COLO829 (cell line): ENCODE measurements around the gene SMIM36.
"Not testable (repeated sequence)": the region's sequence is repeated elsewhere in the genome, so short reads cannot be mapped to it uniquely, and the experiment has no call there.

ENCODE experiments used
- DNase-seq: peaks from one replicate; pipeline ENCODE4 v3.0.0; 2012; ENCODE audit warnings: low spot score

SMIM36 gene

GRCh38 chr17:55510986-55511721 lies at the start of gene SMIM36:
SMIM36 (minus strand) TSS chr17:55511452.
- no peak for DNase-seq

- DNase-seq, result no peak
Observed at GRCh38 chr17:55555772-55556171, 44.5 kb upstream of the SMIM36 start.

- DNase-seq, result no peak
Observed at GRCh38 chr17:55549140-55549539, 37.9 kb upstream of the SMIM36 start.

DNA sequence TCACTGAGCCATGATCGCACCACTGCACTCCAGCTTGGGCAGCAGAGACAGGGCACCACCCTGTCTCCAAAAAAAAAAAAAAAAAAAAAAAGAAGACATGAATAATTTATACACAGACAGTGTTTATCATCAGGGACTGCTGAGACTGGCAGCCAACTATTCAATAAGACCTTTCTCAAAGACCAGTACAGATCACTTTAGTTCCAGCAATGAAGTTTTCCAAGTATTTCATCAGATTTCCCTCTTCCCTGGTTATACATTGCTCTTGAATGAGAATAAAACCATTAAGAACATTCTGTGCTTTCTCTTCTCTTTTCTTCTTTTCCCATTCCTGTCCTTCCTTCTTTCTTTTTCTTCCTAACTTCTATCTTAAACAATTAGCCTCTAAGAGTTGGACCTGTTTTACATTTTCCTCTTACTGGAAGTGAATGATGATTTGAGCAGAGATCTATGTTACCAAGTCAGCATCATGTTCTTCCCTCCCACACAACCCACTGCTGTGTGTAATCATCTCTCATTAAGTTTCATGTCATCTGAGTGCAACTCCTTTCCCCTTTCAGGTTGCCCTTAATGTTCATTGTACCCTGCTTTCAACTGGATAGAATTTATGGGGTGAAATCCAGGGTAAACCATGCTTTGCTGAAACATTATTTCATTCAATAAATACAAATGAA lies 35.9 kb upstream of the SMIM36 start:
- DNase-seq, result no peak

DNA sequence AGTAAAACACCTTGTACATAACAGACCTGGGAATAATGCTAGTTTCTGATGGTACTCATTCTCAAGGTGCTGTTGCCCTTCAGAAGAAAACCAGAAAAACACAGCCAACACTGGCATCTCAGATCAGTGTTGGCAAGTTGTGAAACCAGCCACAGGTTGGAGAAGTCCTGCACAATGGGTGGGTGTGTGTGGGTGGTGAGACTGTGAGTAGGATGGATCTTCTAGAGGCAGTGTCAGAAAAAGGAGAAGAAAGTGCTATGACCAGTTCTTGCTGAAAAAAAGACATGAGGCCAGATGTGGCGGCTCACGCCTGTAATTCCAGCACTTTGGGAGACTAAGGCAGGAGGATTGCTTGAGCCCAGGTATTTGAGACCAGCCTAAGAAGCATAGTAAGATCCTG lies 35.2 kb upstream of the SMIM36 start:
- no peak for DNase-seq

DNA sequence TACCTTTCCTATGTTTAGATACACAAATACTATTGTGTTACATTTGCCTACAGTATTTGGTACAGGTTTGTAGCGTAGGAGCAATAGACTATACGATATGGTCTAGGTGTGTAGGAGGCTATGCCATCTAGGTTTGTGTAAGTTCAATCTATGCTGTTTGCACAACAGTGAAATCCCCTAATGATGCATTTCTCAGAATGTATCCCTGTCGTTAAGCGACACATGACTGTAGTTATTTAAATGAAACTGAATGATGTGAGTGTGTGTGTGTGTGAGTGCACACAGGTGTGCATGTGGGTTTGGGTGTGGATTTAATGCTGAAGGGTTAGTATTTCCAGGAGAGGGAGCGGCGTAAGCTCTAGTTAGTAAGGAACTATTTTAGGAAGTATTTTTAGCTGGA lies 34.6 kb upstream of the SMIM36 start:
- no peak for DNase-seq

DNA sequence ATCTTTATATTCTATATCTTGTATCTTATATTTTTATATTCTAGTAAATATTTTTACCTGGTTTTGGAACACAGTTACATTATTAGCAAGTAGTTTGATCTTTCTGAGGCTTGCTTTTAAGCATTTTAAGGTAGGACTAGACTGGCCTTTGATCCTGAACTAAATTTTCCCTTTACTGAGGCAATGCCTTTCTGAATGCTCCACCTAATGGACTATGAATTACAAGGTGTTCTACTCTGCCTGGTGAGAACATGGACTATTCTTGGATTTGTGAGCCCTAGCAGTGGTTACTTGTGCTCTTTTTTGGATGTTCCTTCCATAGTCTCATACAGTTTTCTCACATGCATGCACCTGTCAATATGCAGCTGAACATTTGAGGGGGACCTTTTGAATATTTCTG lies 32.5 kb upstream of the SMIM36 start:
- DNase-seq, result no peak

- peak; percentile 46 for DNase-seq
Observed at GRCh38 chr17:55540414-55541091, 29.3 kb upstream of the SMIM36 start.

DNA sequence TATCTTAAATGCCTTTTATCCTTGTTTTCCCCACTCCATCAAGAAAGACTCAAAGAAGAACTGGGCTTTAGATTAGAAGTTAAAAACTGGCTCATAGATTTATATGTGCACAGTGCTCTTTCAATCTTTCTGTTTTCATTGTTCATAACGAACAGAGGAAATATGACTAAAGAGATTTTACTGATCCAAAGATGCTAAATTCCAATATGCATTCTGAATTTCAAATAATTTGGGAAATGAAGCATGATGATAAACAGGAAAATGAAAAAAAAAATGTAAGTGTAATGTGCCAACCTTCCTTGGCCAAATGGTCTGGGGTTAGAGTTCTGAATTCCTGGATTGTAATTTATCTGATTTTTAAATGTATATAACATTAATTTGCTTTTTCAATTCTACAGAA lies 25.0 kb upstream of the SMIM36 start:
- no peak for DNase-seq

DNA sequence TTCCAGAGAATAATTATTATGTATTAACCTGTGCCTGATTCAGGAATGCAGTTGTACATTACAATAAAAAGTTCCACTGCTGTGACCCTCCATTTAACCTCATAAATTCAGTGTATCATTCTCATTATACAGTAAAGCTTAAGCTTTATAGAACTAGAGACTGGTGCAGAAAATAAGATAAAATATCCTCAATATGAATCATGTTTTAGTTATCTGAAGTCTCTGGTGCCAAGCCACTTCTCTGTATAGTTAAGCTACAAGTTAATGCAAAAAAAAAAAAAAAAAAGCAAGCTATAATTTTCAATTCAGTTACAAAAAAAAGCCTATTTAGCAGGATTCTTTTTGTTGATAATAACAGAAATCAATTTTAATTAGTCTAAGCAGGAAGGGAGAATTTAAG lies 22.4 kb upstream of the SMIM36 start:
- DNase-seq, result no peak

GRCh38 chr17:55532670-55533069 lies 21.4 kb upstream of the SMIM36 start:
- DNase-seq, result no peak

DNA sequence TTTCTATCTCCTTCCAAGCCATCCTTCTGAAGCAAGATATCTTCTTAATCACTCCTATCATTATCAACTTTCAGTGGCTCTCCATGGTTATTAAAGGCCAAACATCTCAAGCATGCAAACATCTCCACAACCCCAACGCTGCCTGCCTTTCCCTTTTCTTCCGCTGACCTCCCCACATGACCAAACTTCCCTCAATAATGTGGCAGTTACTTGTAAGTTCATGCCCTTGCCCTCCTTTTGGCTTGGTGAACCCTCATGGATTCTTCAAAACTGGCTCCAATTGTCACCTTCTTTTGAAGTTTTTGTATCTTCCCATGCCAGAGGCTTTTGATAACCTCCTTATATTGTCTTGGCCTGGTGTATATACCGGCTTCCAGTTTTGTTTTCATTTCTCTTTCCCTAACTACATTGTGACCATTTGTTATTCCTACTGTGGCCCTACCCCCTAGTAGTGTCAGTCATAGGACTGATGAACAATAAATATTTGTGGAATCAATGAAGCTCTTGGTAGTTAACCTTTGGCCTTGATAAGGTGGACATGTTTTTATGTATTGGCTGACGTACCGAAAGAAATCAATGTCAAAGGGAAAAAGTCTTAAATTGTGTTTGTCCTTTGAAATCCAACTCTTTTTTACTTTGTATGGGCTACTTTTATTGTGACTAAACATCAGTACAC lies 19.9 kb upstream of the SMIM36 start:
- DNase-seq, result no peak

DNA sequence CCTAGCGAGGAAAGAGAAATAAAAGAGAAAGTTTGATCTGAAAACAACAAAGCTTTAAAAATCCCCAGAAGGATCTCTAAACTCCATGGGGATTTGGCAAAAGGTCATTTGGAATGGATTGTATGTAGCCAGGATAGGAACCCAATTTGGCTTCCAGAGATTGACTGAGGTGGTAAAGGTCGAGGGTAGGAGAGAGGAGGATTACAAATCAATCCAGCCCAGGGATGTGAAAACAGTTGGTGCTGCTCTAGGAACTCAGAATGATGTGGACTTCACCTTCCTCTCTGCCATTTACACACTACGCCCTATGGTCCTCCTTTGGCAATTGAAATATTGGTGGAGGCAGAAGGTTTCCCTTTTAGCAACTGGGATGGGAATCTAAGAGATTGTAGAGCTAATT lies 18.8 kb upstream of the SMIM36 start:
- DNase-seq, result no peak

DNA sequence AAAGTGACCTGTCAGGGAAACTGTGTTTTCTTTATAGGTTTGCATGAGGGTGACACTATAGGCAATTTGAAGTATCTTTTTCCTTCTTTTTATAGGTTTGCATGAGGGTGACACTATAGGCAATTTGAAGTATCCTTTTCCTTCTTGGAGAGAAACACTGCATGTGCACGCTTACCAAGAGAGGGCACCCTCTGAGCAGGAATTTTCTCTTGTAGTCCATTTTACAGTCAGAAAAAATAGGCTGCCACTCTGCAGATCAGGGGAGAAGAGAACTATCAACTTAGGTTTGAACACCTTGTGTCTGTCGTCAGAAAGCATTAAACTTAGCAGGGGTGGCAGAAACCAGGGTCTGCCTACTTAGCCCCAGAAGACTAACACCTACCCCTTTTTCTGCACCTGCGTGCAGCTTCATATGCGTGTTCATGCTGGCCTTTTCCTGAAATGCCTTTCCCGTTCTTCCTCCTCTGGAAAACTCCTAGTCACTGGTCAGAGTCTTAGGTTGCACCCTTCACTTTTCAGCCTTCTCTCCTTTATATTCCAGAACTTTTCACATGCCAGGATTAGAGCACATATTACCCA lies 16.4 kb upstream of the SMIM36 start:
- peak; percentile 46 for DNase-seq

DNA sequence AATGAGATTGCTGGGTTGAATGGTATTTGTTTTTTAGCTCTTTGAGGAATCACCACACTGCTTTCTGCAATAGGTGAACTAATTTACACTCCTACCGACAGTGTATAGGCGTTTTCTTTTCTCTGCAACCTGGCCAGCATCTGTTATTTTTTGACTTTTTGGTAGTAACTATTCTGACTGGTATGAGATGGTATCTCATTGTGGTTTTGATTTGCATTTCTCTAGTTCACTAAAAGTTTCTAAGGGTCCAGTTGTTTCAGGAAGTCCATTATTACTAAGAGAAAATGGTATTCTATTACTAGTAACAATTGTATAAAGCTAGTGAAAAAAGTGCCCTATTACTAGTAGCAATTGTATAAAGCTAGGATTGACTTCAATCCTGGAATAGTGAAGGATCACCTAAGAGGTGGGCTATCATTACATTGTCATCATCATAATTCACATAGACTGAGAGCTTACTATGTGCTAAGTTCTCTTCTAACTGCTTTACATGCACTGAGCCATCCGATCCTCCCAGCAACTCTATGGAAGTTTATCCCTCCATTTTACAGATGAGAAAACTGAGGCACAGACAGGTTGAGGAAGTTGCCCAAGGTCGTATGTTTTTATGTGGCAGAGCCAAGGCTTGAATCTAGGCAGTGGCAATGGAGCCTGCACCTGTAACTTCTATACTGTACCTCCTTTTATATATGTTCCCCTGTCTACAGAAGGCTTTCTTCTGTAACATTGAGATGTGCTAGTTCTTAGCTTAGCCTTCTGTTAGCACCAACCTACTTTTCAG lies 13.4 kb upstream of the SMIM36 start:
- DNase-seq, result no peak

DNA sequence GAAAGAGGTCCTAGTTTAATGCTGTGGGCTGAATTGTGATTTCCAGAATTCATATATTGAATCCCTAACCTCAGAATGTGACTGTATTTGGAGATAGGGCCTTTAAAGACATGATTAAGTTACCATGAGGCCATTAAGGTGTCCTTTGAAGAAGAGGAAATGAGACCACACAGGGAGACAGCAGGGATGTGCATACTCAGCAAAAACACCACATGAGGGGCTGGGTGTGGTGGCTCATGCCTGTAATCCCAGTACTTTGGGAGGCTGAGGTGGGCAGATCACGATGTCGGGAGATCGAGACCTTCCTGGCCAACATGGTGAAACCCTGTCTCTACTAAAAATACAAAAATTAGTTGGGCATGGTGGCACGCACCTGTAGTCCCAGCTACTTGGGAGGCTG lies 11.8 kb upstream of the SMIM36 start:
- DNase-seq, result not testable (repeated sequence)

GRCh38 chr17:55521186-55521585 lies 9.9 kb upstream of the SMIM36 start:
- no peak for DNase-seq

DNA sequence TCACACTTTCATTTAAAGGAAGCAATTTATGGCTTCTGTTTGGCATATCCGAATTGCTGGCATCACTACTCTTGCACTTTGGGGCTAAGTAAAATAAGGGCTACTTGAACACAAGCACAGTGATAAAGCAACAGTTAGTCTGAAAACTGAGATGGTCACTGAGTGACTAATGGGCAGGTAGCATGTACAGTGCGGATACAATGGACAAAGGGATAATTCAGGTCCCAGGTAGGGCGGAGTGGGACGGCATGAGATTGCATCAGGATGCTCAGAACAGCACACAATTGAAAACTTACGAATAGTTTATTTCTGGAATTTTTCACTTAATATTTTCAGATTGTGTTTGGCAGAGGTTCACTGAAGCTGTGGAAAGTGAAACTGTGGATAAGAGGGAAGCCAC lies 9.2 kb upstream of the SMIM36 start:
- no peak for DNase-seq

GRCh38 chr17:55518510-55518909 lies 7.3 kb upstream of the SMIM36 start:
- DNase-seq, result no peak

DNA sequence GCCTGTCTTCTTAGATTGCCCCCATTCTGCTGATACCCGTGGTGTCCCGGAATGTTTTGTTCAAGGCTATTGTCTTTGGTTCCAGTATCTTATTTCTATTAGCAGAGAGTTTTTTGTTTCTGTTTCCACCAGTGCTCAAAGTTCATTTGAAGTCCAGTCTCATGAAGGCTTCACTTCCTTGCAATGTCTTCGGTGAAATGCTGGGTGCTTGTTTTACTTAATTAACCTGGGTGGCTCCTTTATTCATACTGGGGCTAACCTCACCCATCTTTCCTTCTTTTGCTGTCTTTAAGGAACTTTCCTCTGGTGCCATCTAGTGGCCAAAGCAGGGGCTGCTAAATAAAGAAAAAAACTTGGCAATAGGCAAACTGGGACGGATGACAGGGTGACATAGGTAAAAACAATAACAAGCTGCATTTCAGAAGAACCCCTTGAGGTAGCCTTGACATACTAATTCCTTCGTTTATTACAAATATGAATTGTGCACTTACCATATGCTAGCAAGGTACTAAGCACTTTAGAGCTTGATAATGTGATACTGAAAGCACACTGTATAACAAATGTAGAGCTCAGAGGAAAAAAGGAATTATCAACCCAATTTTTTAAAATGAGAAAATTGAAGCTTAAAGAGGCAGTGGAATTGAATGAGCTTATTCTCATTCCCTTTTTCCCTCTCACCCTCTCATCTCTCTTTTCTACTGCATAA lies 2.8 kb upstream of the SMIM36 start:
- DNase-seq, result peak; percentile 29

DNA sequence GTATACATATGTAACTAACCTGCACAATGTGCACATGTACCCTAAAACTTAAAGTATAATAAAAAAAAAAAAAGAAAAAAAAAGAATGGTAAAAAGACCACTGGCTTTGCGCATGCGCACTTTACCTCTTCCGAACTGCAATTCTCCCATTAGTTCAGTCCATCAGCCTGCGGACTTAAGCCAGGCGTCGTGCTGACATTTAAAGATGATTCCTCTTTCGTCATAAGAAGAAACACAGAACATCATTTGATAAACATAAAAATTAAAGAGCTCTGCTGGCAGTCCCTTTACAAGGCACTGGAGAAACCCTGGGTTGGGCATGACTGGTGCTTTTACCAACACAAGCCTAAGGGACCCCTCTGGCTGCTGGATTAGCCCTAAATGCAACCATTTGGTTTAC lies 3.6 kb downstream of the SMIM36 start:
- DNase-seq, result not testable (repeated sequence)
